Hepatocyte (in vitro differentiated cells): ENCODE data around the gene EPHX1. TPM values are rescaled to one million over a fixed set of nuclear protein-coding genes. Genes with fewer than 3 reads are reported as not detected.

Experiments
- DNase-seq: peaks from one replicate; pipeline ENCODE4 v3.0.0-alpha.2; 2016; ENCODE audit warnings: low spot score
- H2AFZ ChIP-seq: fragments of 200-600 bp; sonication (generic); 2 replicates; pipeline ENCODE4 v1.6.0; 2016; ENCODE audit warnings: antibody characterized with exemption, mild to moderate bottlenecking
- H3K27ac ChIP-seq: fragments of 200-600 bp; sonication (generic); 2 replicates; pipeline ENCODE4 v1.5.1; 2016; ENCODE audit warnings: mild to moderate bottlenecking
- H3K27me3 ChIP-seq: fragments of 200-600 bp; sonication (generic); 2 replicates; pipeline ENCODE4 v1.6.1; 2016
- H3K36me3 ChIP-seq: fragments of 200-600 bp; sonication (generic); replicated peaks from 2 replicates; pipeline ENCODE4 v1.5.1; 2016; ENCODE audit warnings: low read depth; ENCODE audit not compliant: insufficient read depth
- H3K4me1 ChIP-seq: fragments of 200-600 bp; sonication (generic); 2 replicates; pipeline ENCODE4 v1.5.1; 2016; ENCODE audit warnings: mild to moderate bottlenecking, moderate library complexity; ENCODE audit not compliant: insufficient read depth
- H3K4me2 ChIP-seq: fragments of 200-600 bp; sonication (generic); 2 replicates; pipeline ENCODE4 v1.6.0; 2016
- H3K4me3 ChIP-seq: fragments of 200-600 bp; sonication (generic); 2 replicates; pipeline ENCODE4 v1.5.1; 2016; ENCODE audit warnings: mild to moderate bottlenecking
- H3K79me2 ChIP-seq: fragments of 200-600 bp; sonication (generic); 2 replicates; pipeline ENCODE4 v1.6.0; 2017; ENCODE audit warnings: mild to moderate bottlenecking
- H3K9me2 ChIP-seq: fragments of 200-600 bp; sonication (generic); replicated peaks from 2 replicates; pipeline ENCODE4 v1.6.0; 2017; ENCODE audit warnings: mild to moderate bottlenecking; ENCODE audit not compliant: insufficient read depth
- H3K9me3 ChIP-seq: fragments of 200-600 bp; sonication (generic); 2 replicates; pipeline ENCODE4 v1.5.1; 2016; ENCODE audit warnings: low read depth, mild to moderate bottlenecking
- H4K20me1 ChIP-seq: fragments of 200-600 bp; sonication (generic); 2 replicates; pipeline ENCODE4 v1.6.0; 2016; ENCODE audit warnings: mild to moderate bottlenecking; ENCODE audit not compliant: insufficient read depth, poor library complexity, severe bottlenecking
- EZH2 ChIP-seq: fragments of 200-600 bp; sonication (generic); IDR thresholded peaks from 2 replicates; pipeline ENCODE4 v1.6.1; 2016; ENCODE audit warnings: antibody characterized with exemption, mild to moderate bottlenecking, borderline replicate concordance
- EZH2phosphoT487 ChIP-seq: fragments of 200-600 bp; sonication (generic); IDR thresholded peaks from one replicate; pipeline ENCODE4 v1.6.1; 2018; ENCODE audit warnings: antibody characterized with exemption, mild to moderate bottlenecking, low read depth, moderate library complexity; ENCODE audit not compliant: unreplicated experiment, severe bottlenecking
- WGBS: methylation state at CpG from one replicate; pipeline ENCODE4 v1.1.6; 2016; ENCODE audit warnings: low lambda C conversion rate; ENCODE audit errors: missing lambda C conversion rate; 5-methylcytosine and 5-hydroxymethylcytosine counted together
- polyA plus RNA-seq: library from polyadenylated mRNA; unstranded; fragments of >200 nt; fragmentation: Nextera tagmentation; extraction: Ambion mirVana; gene quantifications from 2 replicates; pipeline ENCODE4 v1.2.1, GENCODE V29; 2016
- total RNA-seq: library from RNA; depleted of rRNA; stranded (reverse); fragments of >200 nt; gene quantifications from 2 replicates; pipeline ENCODE4 v1.2.3, GENCODE V29; 2014
- TF ChIP-seq, protein P1 (sequence below): fragments of 200-600 bp; sonication (generic); IDR thresholded peaks from 2 replicates; pipeline ENCODE4 v1.5.1; 2016; ENCODE audit warnings: antibody characterized with exemption, mild to moderate bottlenecking; ENCODE audit not compliant: poor library complexity

Gene EPHX1
- total and polyA plus RNA-seq, 2 experiments from 2014 or later: 133 to 138 TPM

DNA sequence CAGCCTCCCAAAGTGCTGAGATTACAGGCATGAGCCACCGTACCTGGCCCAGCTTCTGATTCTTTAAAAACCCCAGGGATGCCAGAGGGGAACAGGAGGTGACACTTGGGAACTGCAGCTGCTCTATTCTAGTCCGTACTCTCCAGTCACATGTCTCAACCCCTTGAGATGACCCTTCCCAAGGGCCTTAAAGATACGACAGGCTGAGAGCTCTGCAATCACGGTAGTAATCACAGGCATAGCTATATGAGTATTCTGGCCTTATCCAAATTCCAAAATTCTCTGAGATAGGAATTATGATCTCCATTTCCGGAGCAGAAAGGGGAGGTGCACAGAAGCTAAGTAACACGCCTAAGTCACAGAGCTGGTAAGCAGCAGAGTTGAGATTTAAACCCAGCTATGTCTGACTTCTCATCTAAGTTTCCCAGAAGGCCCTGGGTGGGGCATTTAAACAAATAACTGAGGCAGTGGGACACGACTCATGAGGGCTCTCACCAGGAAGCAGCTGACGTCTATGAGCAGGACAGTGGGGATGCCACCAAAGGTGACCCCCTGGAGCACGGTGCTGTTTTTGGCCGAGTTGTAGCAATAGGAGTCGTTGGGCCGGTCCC, 67.1 kb downstream of the EPHX1 start:
- DNase-seq: no peak
- H4K20me1 ChIP-seq: no peaks in the 10 kb centered on the region
- H3K9me2 ChIP-seq: no peaks in the 10 kb centered on the region
- H3K4me2 ChIP-seq: no peak overlapping the region
- H3K27me3 ChIP-seq: no peaks in the 10 kb centered on the region
- peaks cover 55% of the 10 kb centered on the region for H3K79me2 ChIP-seq
- no peak overlapping the region for H2AFZ ChIP-seq
- no peaks in the 10 kb centered on the region for H3K9me3 ChIP-seq
- peak overlapping the region; percentile 98 for H3K27ac ChIP-seq
- no peaks in the 10 kb centered on the region for H3K36me3 ChIP-seq
- H3K4me1 ChIP-seq: peaks cover 55% of the 10 kb centered on the region
- 97% methylated on average over 12 of the region's 12 CpGs for WGBS
- no peak overlapping the region for H3K4me3 ChIP-seq
- TF ChIP-seq EZH2phosphoT487: no peak
- no peak for TF ChIP-seq EZH2
- TF ChIP-seq, protein P1, sequence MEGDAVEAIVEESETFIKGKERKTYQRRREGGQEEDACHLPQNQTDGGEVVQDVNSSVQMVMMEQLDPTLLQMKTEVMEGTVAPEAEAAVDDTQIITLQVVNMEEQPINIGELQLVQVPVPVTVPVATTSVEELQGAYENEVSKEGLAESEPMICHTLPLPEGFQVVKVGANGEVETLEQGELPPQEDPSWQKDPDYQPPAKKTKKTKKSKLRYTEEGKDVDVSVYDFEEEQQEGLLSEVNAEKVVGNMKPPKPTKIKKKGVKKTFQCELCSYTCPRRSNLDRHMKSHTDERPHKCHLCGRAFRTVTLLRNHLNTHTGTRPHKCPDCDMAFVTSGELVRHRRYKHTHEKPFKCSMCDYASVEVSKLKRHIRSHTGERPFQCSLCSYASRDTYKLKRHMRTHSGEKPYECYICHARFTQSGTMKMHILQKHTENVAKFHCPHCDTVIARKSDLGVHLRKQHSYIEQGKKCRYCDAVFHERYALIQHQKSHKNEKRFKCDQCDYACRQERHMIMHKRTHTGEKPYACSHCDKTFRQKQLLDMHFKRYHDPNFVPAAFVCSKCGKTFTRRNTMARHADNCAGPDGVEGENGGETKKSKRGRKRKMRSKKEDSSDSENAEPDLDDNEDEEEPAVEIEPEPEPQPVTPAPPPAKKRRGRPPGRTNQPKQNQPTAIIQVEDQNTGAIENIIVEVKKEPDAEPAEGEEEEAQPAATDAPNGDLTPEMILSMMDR: no peak

- TF ChIP-seq, protein P1: peak; percentile 33
- TF ChIP-seq EZH2 (no peak), EZH2phosphoT487 (no peak)
- H3K4me2 ChIP-seq: peak overlapping the region; percentile 99
- no peaks in the 10 kb centered on the region for H3K27me3 ChIP-seq
- WGBS: 62% methylated on average over 10 of the region's 10 CpGs
- H4K20me1 ChIP-seq: no peaks in the 10 kb centered on the region
- peaks cover 50% of the 10 kb centered on the region for H3K4me1 ChIP-seq
- H3K4me3 ChIP-seq: no peak overlapping the region
- peak overlapping the region; percentile 98 for H3K27ac ChIP-seq
- no peak overlapping the region for H2AFZ ChIP-seq
- H3K9me2 ChIP-seq: no peaks in the 10 kb centered on the region
- peaks cover 56% of the 10 kb centered on the region for H3K79me2 ChIP-seq
- no peaks in the 10 kb centered on the region for H3K9me3 ChIP-seq
- no peaks in the 10 kb centered on the region for H3K36me3 ChIP-seq
- DNase-seq: peak; percentile 60
Observed at GRCh38 chr1:225877580-225877979, 67.7 kb downstream of the EPHX1 start.

DNA sequence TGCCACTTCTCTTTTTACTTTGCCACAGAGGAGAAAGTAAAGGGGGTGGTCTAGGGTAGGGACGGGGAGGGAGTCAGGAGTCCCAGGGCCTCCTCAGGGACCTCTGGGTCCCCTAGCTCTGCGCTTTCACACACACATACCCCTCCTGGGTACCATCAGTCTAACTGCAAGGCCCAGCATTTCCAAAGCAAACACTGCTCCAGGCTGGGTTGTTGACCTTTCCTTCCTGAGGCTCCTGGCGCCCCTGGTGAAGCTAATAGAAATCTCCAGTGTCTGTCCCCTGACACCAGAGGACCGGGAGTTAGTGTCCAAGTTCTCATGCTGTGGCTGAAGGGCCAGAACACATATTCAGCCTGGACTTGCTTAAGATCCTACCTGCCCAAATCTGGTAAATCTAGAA, 68.4 kb downstream of the EPHX1 start:
- no peak overlapping the region for H3K4me3 ChIP-seq
- no peaks in the 10 kb centered on the region for H3K9me3 ChIP-seq
- 75% methylated on average over 4 of the region's 4 CpGs for WGBS
- H2AFZ ChIP-seq: no peak overlapping the region
- peaks cover 54% of the 10 kb centered on the region for H3K4me1 ChIP-seq
- TF ChIP-seq, protein P1: no peak
- TF ChIP-seq EZH2phosphoT487: no peak
- TF ChIP-seq EZH2: no peak
- H3K27ac ChIP-seq: peak overlapping the region; percentile 98
- no peaks in the 10 kb centered on the region for H3K9me2 ChIP-seq
- no peaks in the 10 kb centered on the region for H3K36me3 ChIP-seq
- H3K27me3 ChIP-seq: no peaks in the 10 kb centered on the region
- H3K79me2 ChIP-seq: peaks cover 61% of the 10 kb centered on the region
- H3K4me2 ChIP-seq: peak overlapping the region; percentile 99
- no peaks in the 10 kb centered on the region for H4K20me1 ChIP-seq
- DNase-seq: no peak
